Measurements from ENCODE around the gene SYCP2L. TPM values are rescaled to one million over a fixed set of nuclear protein-coding genes. Genes with fewer than 3 reads are reported as not detected.
A peak's percentile ranks its signal among the peaks of the same experiment; 100 is the strongest.
"Not testable (repeated sequence)": the region's sequence is repeated elsewhere in the genome, so short reads cannot be mapped to it uniquely, and the experiment has no call there.

SYCP2L gene
- total and polyA plus RNA-seq, 3 donors from 2014 or later = 5.4 to 8.7 (median 6.9) TPM

GRCh38 chr6:10884245-10884972, 2.4 kb upstream of the SYCP2L start:
- peak overlapping the region in 1 of 2 donors; percentile 38 for H3K4me3 ChIP-seq
- H3K27me3 ChIP-seq = no peaks in the 10 kb centered on the region
- peaks cover 8% of the 10 kb centered on the region for H3K4me1 ChIP-seq
- TF ChIP-seq POLR2A (IDR thresholded peaks at IDR 0.05) = no peak
- no peak for TF ChIP-seq CTCF (IDR thresholded peaks at IDR 0.05)
- WGBS, 2 donors = 18 to 22% methylated on average over 23 to 24 of the region's 24 CpGs
- H3K27ac ChIP-seq = no peak overlapping the region
- no peak for DNase-seq
- intact Hi-C loops (cut with DNase I; ENCODE audit: low total_unique reads) = no loop called here
- no peaks in the 10 kb centered on the region for H3K36me3 ChIP-seq (ENCODE audit: low read depth, missing control alignments)
- H3K9me3 ChIP-seq = no peaks in the 10 kb centered on the region

- intact Hi-C loops (cut with DNase I; ENCODE audit: low total_unique reads); H3K27ac ChIP-seq; H3K4me1 ChIP-seq; H3K27me3 ChIP-seq; H3K36me3 ChIP-seq (ENCODE audit: low read depth, missing control alignments); DNase-seq; H3K9me3 ChIP-seq: not testable (repeated sequence)
- 19 to 22% methylated on average over 7 to 11 of the region's 11 CpGs for WGBS, 2 donors
- peak overlapping the region; percentile 47 to 62 for H3K4me3 ChIP-seq
These were observed 524 bp upstream of the SYCP2L start for GRCh38 chr6:10886365-10886690.

GRCh38 chr6:10890151-10890550, 3.3 kb downstream of the SYCP2L start:
- 97 to 100% methylated on average over 1 of the region's 1 CpG for WGBS, 2 donors
- intact Hi-C loops (cut with DNase I; ENCODE audit: low total_unique reads) = no loop called here
- H3K4me1 ChIP-seq = peaks cover 8% of the 10 kb centered on the region
- no peaks in the 10 kb centered on the region for H3K9me3 ChIP-seq
- TF ChIP-seq CTCF (IDR thresholded peaks at IDR 0.05) = no peak
- TF ChIP-seq POLR2A (IDR thresholded peaks at IDR 0.05) = no peak
- DNase-seq = no peak
- H3K27me3 ChIP-seq = no peaks in the 10 kb centered on the region
- H3K4me3 ChIP-seq = no peak overlapping the region
- no peak overlapping the region for H3K27ac ChIP-seq
- no peaks in the 10 kb centered on the region for H3K36me3 ChIP-seq (ENCODE audit: low read depth, missing control alignments)

GRCh38 chr6:10891960-10892359, 5.1 kb downstream of the SYCP2L start:
- no peak for TF ChIP-seq CTCF (IDR thresholded peaks at IDR 0.05)
- no peak for TF ChIP-seq POLR2A (IDR thresholded peaks at IDR 0.05)
- Histone ChIP-seq H3K4me3 (no peak overlapping the region), H3K4me1 (no peaks in the 10 kb centered on the region), H3K27ac (no peak overlapping the region), H3K9me3 (no peaks in the 10 kb centered on the region), H3K27me3 (no peaks in the 10 kb centered on the region), H3K36me3 (ENCODE audit: low read depth, missing control alignments) (no peaks in the 10 kb centered on the region)
- intact Hi-C loops (cut with DNase I; ENCODE audit: low total_unique reads) = no loop called here
- no peak for DNase-seq
- 93 to 98% methylated on average over 5 of the region's 5 CpGs for WGBS, 2 donors

- TF ChIP-seq CTCF (IDR thresholded peaks at IDR 0.05) (no peak), POLR2A (IDR thresholded peaks at IDR 0.05) (no peak)
- WGBS, 2 donors = 73 to 75% methylated on average over 6 of the region's 6 CpGs
- no peaks in the 10 kb centered on the region for H3K27me3 ChIP-seq
- no peak overlapping the region for H3K27ac ChIP-seq
- H3K4me1 ChIP-seq = no peaks in the 10 kb centered on the region
- DNase-seq = no peak
- intact Hi-C loops (cut with DNase I; ENCODE audit: low total_unique reads) = no loop called here
- no peaks in the 10 kb centered on the region for H3K9me3 ChIP-seq
- H3K4me3 ChIP-seq = no peak overlapping the region
- H3K36me3 ChIP-seq (ENCODE audit: low read depth, missing control alignments) = no peaks in the 10 kb centered on the region
These were observed 8.1 kb downstream of the SYCP2L start for GRCh38 chr6:10894958-10895357.

All from testis (tissue), 3 donors.